RWPE1 (cell line): Measurements from ENCODE around the gene CES3.
A peak's percentile ranks its signal among the peaks of the same experiment; 100 is the strongest.
"Not testable (repeated sequence)": the region's sequence is repeated elsewhere in the genome, so short reads cannot be mapped to it uniquely, and the experiment has no call there.

Experiments used
- CTCF ChIA-PET: fragments of 350-600 bp; sonication (Branson Sonifier 250); formaldehyde crosslinking; extraction: SDS; loops from one replicate; lab custom pipeline; 2021; lab: Yijun Ruan, JAX
- POLR2A ChIA-PET: fragments of 400-600 bp; formaldehyde crosslinking; extraction: SDS; loops from one replicate; lab custom pipeline; 2020; ENCODE audit warnings: antibody characterized with exemption; ENCODE audit not compliant: low non-redundant PET; lab: Yijun Ruan, JAX
- DNase-seq: peaks from one replicate; pipeline ENCODE4 v3.0.0; 2012; ENCODE audit warnings: low spot score
- H3K27ac ChIP-seq: fragments of 450-650 bp; 2 replicates; pipeline ENCODE4 v1.5.1; 2017
- CTCF ChIP-seq: fragments of 450-650 bp; conservative IDR thresholded peaks from 2 replicates; pipeline ENCODE4 v1.5.1; 2017; ENCODE audit warnings: low read depth, mild to moderate bottlenecking

The CES3 gene

GRCh38 chr16:66970775-66971720, 10.0 kb downstream of the CES3 start:
- TF ChIP-seq CTCF, result no peak
- no peak overlapping the region; the same call in 1 of the 2 replicates for H3K27ac ChIP-seq
- DNase-seq, result peak; percentile 49
- CTCF ChIA-PET, result interaction anchor here (0.6 to 0.9 kb wide), 2 partner anchors 76 to 136 kb away, joined by 3 read pairs; no protein-coding TSS in a partner anchor
- POLR2A ChIA-PET, result interaction anchor here (0.6 kb wide), 1 partner anchor 188 kb away, joined by 3 read pairs; the partner anchor contains the start of genes FBXL8 and TRADD

- POLR2A ChIA-PET, result no interaction called here
- CTCF ChIA-PET, result interaction anchor here (0.7 to 2.7 kb wide), 2 partner anchors 126 to 182 kb away, joined by 3 to 11 read pairs; no protein-coding TSS in a partner anchor
- no peak for DNase-seq
- TF ChIP-seq CTCF, result no peak
- H3K27ac ChIP-seq, result no peak overlapping the region
These were observed 11.9 kb downstream of the CES3 start for GRCh38 chr16:66972983-66973382.

- CTCF ChIA-PET, result interaction anchor here (0.7 to 2.7 kb wide), 3 partner anchors 81 to 182 kb away, joined by 3 to 11 read pairs (median 3); no protein-coding TSS in a partner anchor
- POLR2A ChIA-PET, result no interaction called here
- no peak for TF ChIP-seq CTCF
- no peak for DNase-seq
- H3K27ac ChIP-seq, result no peak overlapping the region
These were observed 12.7 kb downstream of the CES3 start for GRCh38 chr16:66973716-66974115.

- CTCF ChIA-PET, result interaction anchor here (0.7 to 2.7 kb wide), 3 partner anchors 80 to 540 kb away, joined by 3 to 11 read pairs (median 3); no protein-coding TSS in a partner anchor
- DNase-seq, H3K27ac ChIP-seq, POLR2A ChIA-PET: not testable (repeated sequence)
These were observed 13.3 kb downstream of the CES3 start for GRCh38 chr16:66974156-66974931.

GRCh38 chr16:66974932-66975246, 13.8 kb downstream of the CES3 start:
- POLR2A ChIA-PET, H3K27ac ChIP-seq, DNase-seq: not testable (repeated sequence)
- CTCF ChIA-PET, result interaction anchor here (0.7 kb wide), 1 partner anchor 540 kb away, joined by 3 read pairs; no protein-coding TSS in a partner anchor

GRCh38 chr16:66975302-66975893, 14.3 kb downstream of the CES3 start:
- no peak for DNase-seq
- TF ChIP-seq CTCF, result no peak
- ChIA-PET POLR2A (no interaction called here), CTCF (interaction anchor here (0.6 to 2.8 kb wide), 5 partner anchors 19 to 539 kb away, joined by 3 to 10 read pairs (median 4); no protein-coding TSS in a partner anchor)
- no peak overlapping the region; the same call in 1 of the 2 replicates for H3K27ac ChIP-seq

- POLR2A ChIA-PET, result no interaction called here
- DNase-seq, result no peak
- no peak overlapping the region for H3K27ac ChIP-seq
- no peak for TF ChIP-seq CTCF
- CTCF ChIA-PET, result interaction anchor here (0.5 to 2.8 kb wide), 8 partner anchors 9 to 326 kb away, joined by 3 to 10 read pairs (median 3); no protein-coding TSS in a partner anchor
These were observed 15.7 kb downstream of the CES3 start for GRCh38 chr16:66976746-66977145.
